ENCODE measurements around the gene RAP1GDS1.

DNA sequence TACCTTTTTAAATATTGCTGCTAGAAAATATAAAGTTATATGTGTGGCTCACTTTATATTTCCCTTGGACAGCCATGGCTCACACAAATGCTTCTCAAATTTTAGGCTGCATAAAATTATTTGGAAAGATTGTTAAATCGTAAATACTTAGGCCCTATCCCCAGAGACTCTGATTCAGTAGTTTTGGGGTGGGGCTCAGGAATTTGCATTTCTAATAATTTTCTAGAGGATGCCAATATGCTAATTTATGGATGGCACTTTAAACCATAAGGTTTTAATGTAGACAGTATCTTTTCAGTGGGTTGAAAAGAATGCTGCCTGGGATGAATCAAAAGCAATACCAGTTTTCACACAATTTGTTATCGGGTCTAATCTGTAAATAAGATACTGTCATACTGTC, 49.7 kb downstream of the RAP1GDS1 start:
- TF ChIP-seq, protein P1, sequence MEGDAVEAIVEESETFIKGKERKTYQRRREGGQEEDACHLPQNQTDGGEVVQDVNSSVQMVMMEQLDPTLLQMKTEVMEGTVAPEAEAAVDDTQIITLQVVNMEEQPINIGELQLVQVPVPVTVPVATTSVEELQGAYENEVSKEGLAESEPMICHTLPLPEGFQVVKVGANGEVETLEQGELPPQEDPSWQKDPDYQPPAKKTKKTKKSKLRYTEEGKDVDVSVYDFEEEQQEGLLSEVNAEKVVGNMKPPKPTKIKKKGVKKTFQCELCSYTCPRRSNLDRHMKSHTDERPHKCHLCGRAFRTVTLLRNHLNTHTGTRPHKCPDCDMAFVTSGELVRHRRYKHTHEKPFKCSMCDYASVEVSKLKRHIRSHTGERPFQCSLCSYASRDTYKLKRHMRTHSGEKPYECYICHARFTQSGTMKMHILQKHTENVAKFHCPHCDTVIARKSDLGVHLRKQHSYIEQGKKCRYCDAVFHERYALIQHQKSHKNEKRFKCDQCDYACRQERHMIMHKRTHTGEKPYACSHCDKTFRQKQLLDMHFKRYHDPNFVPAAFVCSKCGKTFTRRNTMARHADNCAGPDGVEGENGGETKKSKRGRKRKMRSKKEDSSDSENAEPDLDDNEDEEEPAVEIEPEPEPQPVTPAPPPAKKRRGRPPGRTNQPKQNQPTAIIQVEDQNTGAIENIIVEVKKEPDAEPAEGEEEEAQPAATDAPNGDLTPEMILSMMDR (IDR thresholded peaks at IDR 0.05; ENCODE audit: insufficient read depth, low read depth, low read length), result no peak
- TF ChIP-seq EZH2 (IDR thresholded peaks at IDR 0.05; ENCODE audit: insufficient read depth, low read length), result no peak

All from astrocyte (in vitro differentiated cells and primary cell).